HG02938 (cell line): Measurements from ENCODE around the gene PHTF2.
"Not testable (repeated sequence)": the region's sequence is repeated elsewhere in the genome, so short reads cannot be mapped to it uniquely, and the experiment has no call there.

Experiments used
- ATAC-seq: cut with Tn5 transposase; IDR thresholded peaks from one replicate; pipeline ENCODE4 v1.9.1; 2021; ENCODE audit warnings: mild to moderate bottlenecking, moderate library complexity; ENCODE audit not compliant: unreplicated experiment

PHTF2 gene

DNA sequence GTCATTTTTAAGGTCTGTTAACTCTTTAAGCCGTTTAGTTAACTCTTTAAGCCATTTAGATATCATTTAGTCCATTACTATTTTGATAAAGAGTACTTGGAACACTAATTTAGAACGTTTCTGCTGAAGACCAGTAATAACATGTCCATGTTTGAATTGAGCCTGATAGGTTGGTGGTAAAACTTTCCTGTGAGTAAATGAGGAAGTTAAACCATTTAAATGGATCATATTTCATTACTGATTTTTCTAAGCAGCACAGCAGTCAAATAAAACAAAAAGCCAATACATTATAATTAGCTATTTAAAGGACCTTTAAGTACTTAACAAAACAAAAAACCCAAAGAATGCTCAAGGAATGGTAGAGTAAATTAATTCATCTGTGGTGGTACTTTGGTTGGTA lies 29.4 kb downstream of the PHTF2 start:
- ATAC-seq, result no peak

DNA sequence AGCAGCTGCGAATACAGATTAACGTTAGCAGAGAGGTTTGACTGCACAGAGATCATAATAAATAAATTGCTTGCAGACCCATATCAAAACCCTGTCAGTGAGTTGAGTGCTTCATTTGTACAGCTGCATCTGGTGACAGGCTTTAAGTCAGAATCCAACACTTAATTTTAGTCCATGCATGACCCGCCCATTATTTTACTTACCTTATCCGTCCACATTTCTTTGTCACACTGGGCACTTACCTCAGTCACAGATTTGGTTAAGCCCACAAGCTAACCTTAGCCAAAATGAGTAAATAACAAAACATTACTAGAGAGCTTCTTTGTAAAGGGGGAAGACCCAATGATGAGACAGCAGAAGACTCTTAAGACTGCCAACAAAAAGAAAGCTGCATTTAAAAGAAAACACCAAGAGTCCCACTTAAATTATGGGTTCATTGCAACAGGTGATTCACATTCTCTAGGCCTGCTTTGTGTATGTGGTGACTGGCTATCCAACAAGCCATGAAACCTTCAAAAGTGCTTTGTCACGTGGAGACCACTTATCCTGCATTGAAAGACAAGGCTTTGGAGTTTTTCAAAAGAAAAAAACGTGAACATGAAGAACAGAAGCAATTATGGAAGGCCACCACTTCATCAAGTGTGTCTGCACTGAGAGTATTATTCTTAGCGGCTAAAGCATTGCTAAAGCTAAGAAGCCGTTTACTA lies 32.2 kb downstream of the PHTF2 start:
- no peak for ATAC-seq

DNA sequence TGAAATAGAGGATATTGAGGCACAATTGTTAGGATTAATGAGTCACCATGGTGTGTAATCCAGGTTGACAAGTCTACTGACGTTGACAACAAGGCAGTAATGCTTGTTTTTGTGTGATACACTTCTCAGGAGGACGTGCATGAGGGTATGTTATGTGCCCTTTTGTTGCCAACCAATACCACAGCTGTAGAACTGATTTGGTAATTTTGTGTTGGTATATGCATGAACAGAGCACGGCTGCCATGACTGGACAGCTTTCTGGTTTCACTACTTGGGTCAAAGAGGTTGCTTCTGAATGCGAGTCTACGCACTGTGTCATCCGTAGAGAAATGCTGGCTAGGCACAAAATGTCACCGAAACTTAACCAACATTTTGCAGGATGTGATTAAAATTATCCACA lies 32.9 kb downstream of the PHTF2 start:
- no peak for ATAC-seq

DNA sequence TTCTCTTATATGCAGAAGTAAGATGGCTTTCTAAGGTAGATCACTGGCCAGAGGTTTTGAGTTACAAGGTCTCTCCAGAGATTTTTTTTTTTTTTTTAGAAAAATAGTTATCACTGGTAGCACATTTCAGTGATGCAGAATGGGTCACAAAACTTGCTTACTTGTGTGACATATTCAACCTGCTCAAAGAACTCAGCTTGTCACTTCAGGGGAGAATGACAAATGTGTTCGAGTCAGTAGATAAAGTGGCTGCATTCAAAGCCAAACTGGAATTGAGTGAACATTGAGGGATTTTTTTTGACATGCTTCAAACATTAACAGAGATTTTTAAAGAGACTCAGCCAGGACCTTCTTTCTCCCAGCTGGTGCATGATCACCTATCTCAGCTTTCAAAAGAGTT lies 33.4 kb downstream of the PHTF2 start:
- no peak for ATAC-seq

DNA sequence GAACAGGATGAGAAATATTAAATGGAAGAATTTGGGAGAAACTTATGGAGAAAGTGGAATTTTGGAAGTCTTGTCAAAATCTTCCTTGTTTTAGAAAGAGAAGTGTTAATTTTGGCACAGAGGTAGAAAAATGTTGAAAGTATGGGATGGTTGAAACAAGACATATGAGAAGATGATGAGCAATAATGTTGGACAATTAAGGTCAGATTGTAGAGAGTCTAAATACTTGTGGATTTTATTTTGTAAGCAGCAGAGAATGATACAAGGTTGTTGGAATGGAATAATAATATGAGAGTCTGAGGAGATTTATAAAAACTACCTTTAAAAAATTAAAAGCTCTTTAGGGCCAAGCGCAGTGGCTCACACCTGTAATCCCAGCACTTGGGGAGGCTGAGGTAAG lies 34.6 kb downstream of the PHTF2 start:
- no peak for ATAC-seq

- not testable (repeated sequence) for ATAC-seq
These were observed 37.9 kb downstream of the PHTF2 start for GRCh38 chr7:77836425-77836824.

DNA sequence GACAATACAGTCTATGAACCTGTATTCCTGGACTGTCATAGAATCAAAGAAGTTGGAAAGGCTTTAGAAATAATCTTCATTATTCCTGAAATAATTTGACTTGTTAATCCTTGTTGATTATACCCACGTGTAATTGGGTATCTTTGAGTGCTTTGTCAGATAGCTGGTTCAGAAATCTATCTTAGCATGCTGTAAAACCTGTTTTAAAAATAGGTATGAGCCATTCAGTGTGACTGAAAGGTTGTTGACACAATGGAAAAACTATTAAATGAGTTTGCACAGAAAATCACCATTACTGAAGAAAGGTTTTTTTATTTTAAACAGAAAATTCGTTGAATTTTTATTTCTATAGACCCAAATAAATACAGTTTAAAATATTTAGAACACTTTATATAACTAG lies 38.7 kb downstream of the PHTF2 start:
- ATAC-seq, result no peak

- no peak for ATAC-seq
These were observed 39.4 kb downstream of the PHTF2 start for GRCh38 chr7:77837966-77838365.

- ATAC-seq, result no peak
These were observed 40.4 kb downstream of the PHTF2 start for GRCh38 chr7:77838929-77839491.

- ATAC-seq, result no peak
These were observed 41.3 kb downstream of the PHTF2 start for GRCh38 chr7:77839919-77840318.

DNA sequence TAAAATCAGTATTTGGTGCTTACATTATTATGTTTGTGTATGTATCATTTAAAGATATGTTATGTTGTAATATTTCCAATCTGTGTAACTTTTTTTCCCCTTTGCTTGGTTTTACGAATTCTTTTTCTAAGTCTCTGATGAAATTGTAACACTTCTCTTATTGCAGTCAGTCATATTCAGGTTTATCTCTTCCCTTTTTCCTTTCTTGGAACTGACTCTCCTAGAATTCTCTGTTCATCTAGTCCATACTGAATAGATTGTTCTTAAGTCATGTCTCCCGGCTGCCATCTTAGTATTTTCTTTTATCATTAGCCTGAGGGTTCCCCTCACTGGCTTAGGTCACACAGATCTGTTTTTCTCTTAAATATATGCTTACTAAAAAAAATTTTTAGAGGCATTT lies 44.6 kb downstream of the PHTF2 start:
- ATAC-seq, result no peak

- ATAC-seq, result no peak
These were observed 47.9 kb downstream of the PHTF2 start for GRCh38 chr7:77846317-77847092.

GRCh38 chr7:77855371-77856083 lies 57.0 kb downstream of the PHTF2 start:
- no peak for ATAC-seq

GRCh38 chr7:77858278-77858677 lies 59.7 kb downstream of the PHTF2 start:
- ATAC-seq, result no peak

- no peak for ATAC-seq
These were observed 60.8 kb downstream of the PHTF2 start for GRCh38 chr7:77859343-77859742.

DNA sequence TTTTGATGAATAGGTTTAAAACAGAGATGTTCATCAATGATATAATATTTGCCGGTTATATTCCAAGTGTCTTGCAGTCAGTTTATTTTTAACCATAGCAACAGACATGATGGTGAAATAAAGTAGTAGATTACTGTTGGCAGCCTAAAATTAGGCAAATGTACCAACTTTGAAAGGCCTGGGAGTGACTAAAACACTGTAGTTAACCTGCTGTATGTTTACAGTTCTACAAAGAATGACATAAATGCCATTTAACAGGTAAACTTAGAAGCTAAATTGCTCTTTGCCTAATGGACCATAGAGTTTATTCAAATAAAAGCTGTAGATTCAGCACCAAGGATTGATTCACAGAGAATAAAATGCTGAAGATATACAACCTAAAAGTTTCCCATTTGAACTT lies 64.1 kb downstream of the PHTF2 start:
- no peak for ATAC-seq

GRCh38 chr7:77863860-77864259 lies 65.3 kb downstream of the PHTF2 start:
- no peak for ATAC-seq

GRCh38 chr7:77866370-77866769 lies 67.8 kb downstream of the PHTF2 start:
- no peak for ATAC-seq

- ATAC-seq, result no peak
These were observed 68.4 kb downstream of the PHTF2 start for GRCh38 chr7:77866786-77867536.

DNA sequence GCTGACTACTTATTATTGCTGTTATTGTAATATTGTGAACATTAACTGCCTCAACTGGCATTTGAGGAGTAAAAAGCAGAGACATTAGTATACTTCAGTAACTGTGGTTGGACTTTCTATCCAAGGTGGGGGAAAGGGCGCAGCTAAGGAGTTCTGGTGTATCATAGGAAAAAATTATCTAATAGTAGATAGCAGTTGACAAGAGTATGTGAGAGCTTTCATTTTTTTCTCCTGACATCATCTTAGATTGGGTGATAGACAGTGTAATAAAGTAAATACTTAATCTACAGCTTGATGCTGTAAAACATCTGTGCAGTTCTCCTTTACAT lies 68.9 kb downstream of the PHTF2 start:
- no peak for ATAC-seq

DNA sequence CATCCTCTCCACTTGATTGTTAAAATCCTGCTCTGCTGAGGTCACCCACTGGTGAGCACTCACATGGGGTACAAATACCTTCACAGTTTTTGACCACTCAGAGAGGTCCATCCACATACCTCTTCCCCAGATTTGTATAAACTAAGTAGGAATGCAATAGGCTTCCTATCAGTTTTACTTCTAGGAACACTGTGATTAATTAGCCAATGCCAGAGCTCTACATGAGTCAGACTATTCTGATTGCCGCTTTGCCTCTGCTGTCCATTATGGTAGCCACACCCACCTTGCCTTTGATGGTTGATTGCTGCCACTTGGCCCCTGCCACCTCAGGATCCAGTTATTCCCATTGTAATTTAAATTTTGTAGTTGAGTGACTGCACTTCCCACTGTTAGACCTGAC lies 73.7 kb downstream of the PHTF2 start:
- ATAC-seq, result not testable (repeated sequence)
